Sigmoid colon (tissue), 4 donors: Measurements from ENCODE around the gene LPCAT4.

Experiments used
- CTCF ChIP-seq, 4 experiments: fragments of 450-650 bp in 3 of 4; fragments of 200-600 bp in 1 of 4; IDR thresholded peaks; one replicate each; pipeline ENCODE4 v1.5.1; 2016 to 2019; ENCODE audit warnings: antibody characterized with exemption in 4 of 4, mild to moderate bottlenecking in 3 of 4, moderate library complexity in 2 of 4
- EP300 ChIP-seq, 4 donors: sonication (generic); formaldehyde crosslinking; IDR thresholded peaks; one replicate each; pipeline ENCODE4 v1.6.1; 2017; ENCODE audit warnings: antibody characterized with exemption in 4 of 4
- POLR2A ChIP-seq, 2 donors: fragments of 450-650 bp; IDR thresholded peaks; one replicate each; pipeline ENCODE4 v1.6.1; 2016; ENCODE audit warnings: antibody characterized with exemption in 2 of 2, mild to moderate bottlenecking in 2 of 2, moderate library complexity in 2 of 2
- POLR2AphosphoS5 ChIP-seq, 4 donors: sonication (generic); formaldehyde crosslinking; IDR thresholded peaks; one replicate each; pipeline ENCODE4 v1.6.1; 2017; ENCODE audit warnings: antibody characterized with exemption in 4 of 4

GRCh38 chr15:34329006-34329405 is 38.0 kb downstream of the LPCAT4 start:
- TF ChIP-seq POLR2A (IDR thresholded peaks at IDR 0.05): no peak
- TF ChIP-seq CTCF (IDR thresholded peaks at IDR 0.05): no peak
- no peak for TF ChIP-seq POLR2AphosphoS5 (IDR thresholded peaks at IDR 0.05)
- TF ChIP-seq EP300 (IDR thresholded peaks at IDR 0.05): no peak
